Measurements from ENCODE around the gene FGF22. TPM values are rescaled to one million over a fixed set of nuclear protein-coding genes. Genes with fewer than 3 reads are reported as not detected.
A peak's percentile ranks its signal among the peaks of the same experiment; 100 is the strongest.

FGF22 gene
- total and polyA plus RNA-seq, 2 of the 8 experiments (the other 6 are each of a cell fraction or from before 2014, with no cell fraction given): 0.44 to 1.7 TPM

- Histone ChIP-seq H3K4me2 (ENCODE audit: insufficient read depth in 1 of 2, low read depth in 2 of 2, low read length in 2 of 2) (no peak overlapping the region), H2BK20ac (ENCODE audit: low read length) (no peak overlapping the region), H3K56ac (replicated peaks; ENCODE audit: insufficient read length, low read depth, low read length) (no peak overlapping the region), H3K9me3 (ENCODE audit: insufficient read depth in 2 of 2, low read depth in 1 of 2, low read length in 1 of 2) (no peaks in the 10 kb centered on the region), H2BK120ac (replicated peaks; ENCODE audit: low read depth, low read length) (no peak overlapping the region), H3K4me3 (ENCODE audit: extremely low read depth in 1 of 4, insufficient read depth in 2 of 4, low read depth in 3 of 4, low read length in 4 of 4) (no peak overlapping the region), H4K8ac (ENCODE audit: extremely low read depth, insufficient read depth, low read length) (peak overlapping the region; percentile 51; the same call in 1 of the 2 replicates), H3K27ac (ENCODE audit: low read depth, low read length) (no peak overlapping the region; the same call in 1 of the 2 replicates), H3K23me2 (ENCODE audit: low read depth, low read length) (peaks cover 3% of the 10 kb centered on the region; the same call in 1 of the 2 replicates), H2BK12ac (ENCODE audit: low read depth, low read length) (no peak overlapping the region), H3K27me3 (replicated peaks in 1 of 4; ENCODE audit: control insufficient read depth in 3 of 4, extremely low read depth in 1 of 4, insufficient read depth in 3 of 4, low read length in 3 of 4) (no peaks in the 10 kb centered on the region), H4K91ac (replicated peaks; ENCODE audit: insufficient read length, low read length) (no peak overlapping the region), H3K79me2 (ENCODE audit: control insufficient read depth in 1 of 2, insufficient read depth in 2 of 2, low read length in 2 of 2) (peaks cover 63 to 94% of the 10 kb centered on the region in 2 experiments), H3K4me1 (replicated peaks in 1 of 4; ENCODE audit: control insufficient read depth in 3 of 4, insufficient read depth in 4 of 4, low read length in 3 of 4) (peaks cover 0 to 11% (median 5%) of the 10 kb centered on the region in 4 experiments; a peak in 5 of 7 replicates), H4K5ac (ENCODE audit: insufficient read length, low read depth, low read length) (no peak overlapping the region), H3K36me3 (ENCODE audit: control insufficient read depth in 2 of 4, insufficient read depth in 4 of 4, low read length in 3 of 4) (peaks cover 0 to 6% (median 3%) of the 10 kb centered on the region in 4 experiments; a peak in 4 of 8 replicates), H3K23ac (ENCODE audit: insufficient read length) (no peak overlapping the region), H4K20me1 (replicated peaks in 1 of 2; ENCODE audit: control insufficient read depth in 1 of 2, insufficient read depth in 2 of 2, low read length in 2 of 2) (peaks cover 53 to 59% of the 10 kb centered on the region in 2 experiments), H3K18ac (ENCODE audit: extremely low read depth, low read length) (no peak overlapping the region), H3K4ac (replicated peaks; ENCODE audit: insufficient read length, low read depth, low read length) (no peak overlapping the region), H3K9ac (replicated peaks in 1 of 4; ENCODE audit: extremely low read depth in 1 of 4, low read depth in 3 of 4, low read length in 3 of 4) (no peak overlapping the region), H2AK5ac (ENCODE audit: low read depth, low read length) (no peak overlapping the region), H2AFZ (ENCODE audit: low read length) (no peak overlapping the region), H2BK5ac (ENCODE audit: low read depth, low read length) (no peak overlapping the region), H3K14ac (ENCODE audit: insufficient read length) (no peak overlapping the region), H2BK15ac (ENCODE audit: low read length) (no peak overlapping the region), H3K79me1 (ENCODE audit: low read depth, low read length) (peaks cover 18% of the 10 kb centered on the region)
- DNase-seq (ENCODE audit: low read depth in 1 of 2, low spot score in 2 of 2): no peak
- no peak for FAIRE-seq
- POLR2A ChIA-PET (ENCODE audit: partially characterized antibody): interaction anchor here (0.8 to 1.3 kb wide), 3 partner anchors 35 to 371 kb away, joined by 3 to 4 read pairs (median 3); no protein-coding TSS in a partner anchor
- WGBS, 2 experiments (ENCODE audit: extremely low coverage in 1 of 2, insufficient coverage in 1 of 2, insufficient read length in 1 of 2, insufficient replicate concordance in 2 of 2, low coverage in 1 of 2, low lambda C conversion rate in 2 of 2, missing lambda C conversion rate in 1 of 2): 92% methylated on average over 33 of the region's 33 CpGs; no CpG with 5 or more reads in 1 of the 2 experiments
- CTCF ChIA-PET (ENCODE audit: partially characterized antibody): interaction anchor here (1.1 kb wide), 1 partner anchor 95 kb away, joined by 4 read pairs; no protein-coding TSS in a partner anchor
- TF ChIP-seq TAF7 (optimal IDR thresholded peaks at IDR 0.05; ENCODE audit: borderline replicate concordance, low read depth, low read length) (no peak), RFX5 (IDR thresholded peaks at IDR 0.05; ENCODE audit: borderline replicate concordance, low read depth, low read length) (no peak), RXRA (IDR thresholded peaks at IDR 0.05; ENCODE audit: insufficient read depth, low read depth, low read length) (no peak), CBX5 (IDR thresholded peaks at IDR 0.05; ENCODE audit: low read depth, low read length) (no peak), KDM1A (IDR thresholded peaks at IDR 0.05; ENCODE audit: borderline replicate concordance, low read length) (no peak), CTCF (IDR thresholded peaks at IDR 0.05; ENCODE audit: control extremely low read depth in 1 of 3, insufficient read depth in 1 of 3, low read depth in 1 of 3, low read length in 3 of 3) (no peak)
- TF ChIP-seq, protein P1, sequence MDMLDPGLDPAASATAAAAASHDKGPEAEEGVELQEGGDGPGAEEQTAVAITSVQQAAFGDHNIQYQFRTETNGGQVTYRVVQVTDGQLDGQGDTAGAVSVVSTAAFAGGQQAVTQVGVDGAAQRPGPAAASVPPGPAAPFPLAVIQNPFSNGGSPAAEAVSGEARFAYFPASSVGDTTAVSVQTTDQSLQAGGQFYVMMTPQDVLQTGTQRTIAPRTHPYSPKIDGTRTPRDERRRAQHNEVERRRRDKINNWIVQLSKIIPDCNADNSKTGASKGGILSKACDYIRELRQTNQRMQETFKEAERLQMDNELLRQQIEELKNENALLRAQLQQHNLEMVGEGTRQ (IDR thresholded peaks at IDR 0.05; ENCODE audit: low read length): no peak
Measured at GRCh38 chr19:658059-658839, 18.6 kb downstream of the FGF22 start.
